BLaER1 (cell line): ENCODE results near the gene OTULINL.

Experiments used
- H3K27ac ChIP-seq: shearing (Covaris generic); formaldehyde crosslinking; 2 replicates; pipeline ENCODE4 v1.8.1; 2022
- H3K27me3 ChIP-seq: shearing (Covaris generic); formaldehyde crosslinking; 2 replicates; pipeline ENCODE4 v1.8.1; 2022
- H3K36me3 ChIP-seq: shearing (Covaris generic); formaldehyde crosslinking; 2 replicates; pipeline ENCODE4 v1.8.1; 2022
- H3K4me1 ChIP-seq: shearing (Covaris generic); formaldehyde crosslinking; 2 replicates; pipeline ENCODE4 v1.8.1; 2022
- H3K4me2 ChIP-seq: shearing (Covaris generic); formaldehyde crosslinking; 2 replicates; pipeline ENCODE4 v1.8.1; 2022
- H3K4me3 ChIP-seq: shearing (Covaris generic); formaldehyde crosslinking; 2 replicates; pipeline ENCODE4 v1.8.1; 2022
- H3K9ac ChIP-seq: shearing (Covaris generic); formaldehyde crosslinking; 2 replicates; pipeline ENCODE4 v1.8.1; 2022
- H3K9me3 ChIP-seq: shearing (Covaris generic); formaldehyde crosslinking; 2 replicates; pipeline ENCODE4 v1.8.1; 2022
- H4K20me1 ChIP-seq: shearing (Covaris generic); formaldehyde crosslinking; 2 replicates; pipeline ENCODE4 v1.8.1; 2022
- Cebpa-rat ChIP-seq: shearing (Covaris generic); IDR thresholded peaks from 2 replicates; pipeline ENCODE4 v1.8.1; 2022

OTULINL gene

GRCh38 chr5:14595891-14596290 is 14.3 kb downstream of the OTULINL start:
- TF ChIP-seq Cebpa-rat = no peak
- Histone ChIP-seq H3K9me3 (no peaks in the 10 kb centered on the region), H3K4me2 (peak overlapping the region; percentile 66), H3K9ac (no peak overlapping the region), H3K4me1 (peaks cover 41% of the 10 kb centered on the region), H3K27ac (no peak overlapping the region), H3K27me3 (no peaks in the 10 kb centered on the region), H3K36me3 (no peaks in the 10 kb centered on the region), H4K20me1 (peaks cover 8% of the 10 kb centered on the region; the same call in 1 of the 2 replicates), H3K4me3 (no peak overlapping the region)

- no peaks in the 10 kb centered on the region for H3K27me3 ChIP-seq
- no peak overlapping the region for H3K4me3 ChIP-seq
- no peak overlapping the region for H3K9ac ChIP-seq
- no peaks in the 10 kb centered on the region for H3K9me3 ChIP-seq
- no peak for TF ChIP-seq Cebpa-rat
- H4K20me1 ChIP-seq = no peaks in the 10 kb centered on the region
- H3K4me1 ChIP-seq = peaks cover 39% of the 10 kb centered on the region
- no peaks in the 10 kb centered on the region for H3K36me3 ChIP-seq
- H3K27ac ChIP-seq = no peak overlapping the region
- no peak overlapping the region for H3K4me2 ChIP-seq
These were observed 15.5 kb downstream of the OTULINL start for GRCh38 chr5:14597080-14597479.

- H4K20me1 ChIP-seq = no peaks in the 10 kb centered on the region
- TF ChIP-seq Cebpa-rat = no peak
- no peaks in the 10 kb centered on the region for H3K36me3 ChIP-seq
- no peaks in the 10 kb centered on the region for H3K9me3 ChIP-seq
- no peaks in the 10 kb centered on the region for H3K27me3 ChIP-seq
- peaks cover 41% of the 10 kb centered on the region for H3K4me1 ChIP-seq
- no peak overlapping the region for H3K9ac ChIP-seq
- no peak overlapping the region for H3K27ac ChIP-seq
- no peak overlapping the region for H3K4me2 ChIP-seq
- no peak overlapping the region for H3K4me3 ChIP-seq
These were observed 16.6 kb downstream of the OTULINL start for GRCh38 chr5:14598225-14598624.

GRCh38 chr5:14599476-14600127 is 18.0 kb downstream of the OTULINL start:
- no peaks in the 10 kb centered on the region for H3K36me3 ChIP-seq

GRCh38 chr5:14600846-14601245 is 19.3 kb downstream of the OTULINL start:
- no peaks in the 10 kb centered on the region for H3K36me3 ChIP-seq
- peaks cover 17% of the 10 kb centered on the region for H3K4me1 ChIP-seq
- no peaks in the 10 kb centered on the region for H4K20me1 ChIP-seq
- TF ChIP-seq Cebpa-rat = no peak
- no peak overlapping the region for H3K27ac ChIP-seq
- H3K9me3 ChIP-seq = peaks cover 9% of the 10 kb centered on the region
- H3K27me3 ChIP-seq = no peaks in the 10 kb centered on the region
- H3K4me2 ChIP-seq = no peak overlapping the region
- no peak overlapping the region for H3K4me3 ChIP-seq
- H3K9ac ChIP-seq = no peak overlapping the region

More at GRCh38 chr5:14599476-14600127, 18.0 kb downstream of the OTULINL start:
- no peak overlapping the region for H3K27ac ChIP-seq
- H3K4me3 ChIP-seq = no peak overlapping the region
- peaks cover under 1% of the 10 kb centered on the region; the same call in 1 of the 2 replicates for H3K9me3 ChIP-seq
- no peak overlapping the region for H3K4me2 ChIP-seq
- peaks cover 30% of the 10 kb centered on the region for H3K4me1 ChIP-seq
- no peaks in the 10 kb centered on the region for H4K20me1 ChIP-seq
- no peaks in the 10 kb centered on the region for H3K27me3 ChIP-seq
- no peak for TF ChIP-seq Cebpa-rat
- H3K9ac ChIP-seq = no peak overlapping the region

GRCh38 chr5:14603141-14603540 is 21.5 kb downstream of the OTULINL start:
- peaks cover 13% of the 10 kb centered on the region for H3K4me1 ChIP-seq
- H3K4me3 ChIP-seq = no peak overlapping the region
- TF ChIP-seq Cebpa-rat = no peak

GRCh38 chr5:14607104-14607503 is 25.5 kb downstream of the OTULINL start:
- no peak overlapping the region for H3K4me2 ChIP-seq
- H3K4me1 ChIP-seq = peaks cover 9% of the 10 kb centered on the region
- peaks cover 9% of the 10 kb centered on the region for H3K9me3 ChIP-seq
- H3K9ac ChIP-seq = no peak overlapping the region
- no peak overlapping the region for H3K27ac ChIP-seq
- no peak for TF ChIP-seq Cebpa-rat
- no peaks in the 10 kb centered on the region for H4K20me1 ChIP-seq
- H3K4me3 ChIP-seq = no peak overlapping the region
- no peaks in the 10 kb centered on the region for H3K36me3 ChIP-seq
- H3K27me3 ChIP-seq = no peaks in the 10 kb centered on the region

More at GRCh38 chr5:14603141-14603540, 21.5 kb downstream of the OTULINL start:
- H3K27me3 ChIP-seq = no peaks in the 10 kb centered on the region
- H3K9ac ChIP-seq = no peak overlapping the region
- H4K20me1 ChIP-seq = no peaks in the 10 kb centered on the region
- no peak overlapping the region for H3K27ac ChIP-seq
- H3K4me2 ChIP-seq = 0 out of 2 replicates have a peak overlapping the region, but pooled peaks have one; percentile 2
- peaks cover 9% of the 10 kb centered on the region for H3K9me3 ChIP-seq
- no peaks in the 10 kb centered on the region for H3K36me3 ChIP-seq

- H3K27me3 ChIP-seq = no peaks in the 10 kb centered on the region
- H4K20me1 ChIP-seq = no peaks in the 10 kb centered on the region
- no peaks in the 10 kb centered on the region for H3K36me3 ChIP-seq
- no peak overlapping the region for H3K9ac ChIP-seq
- no peak overlapping the region for H3K27ac ChIP-seq
- peaks cover 7% of the 10 kb centered on the region for H3K4me1 ChIP-seq
- H3K4me3 ChIP-seq = no peak overlapping the region
- TF ChIP-seq Cebpa-rat = no peak
- no peak overlapping the region for H3K4me2 ChIP-seq
- H3K9me3 ChIP-seq = peaks cover 9% of the 10 kb centered on the region
These were observed 26.6 kb downstream of the OTULINL start for GRCh38 chr5:14608169-14608568.

- H3K27ac ChIP-seq = no peak overlapping the region
- H4K20me1 ChIP-seq = no peaks in the 10 kb centered on the region
- no peak overlapping the region for H3K4me3 ChIP-seq
- H3K9me3 ChIP-seq = no peaks in the 10 kb centered on the region
- no peak overlapping the region for H3K9ac ChIP-seq
- no peaks in the 10 kb centered on the region for H3K27me3 ChIP-seq
- 0 out of 2 replicates have a peak, but pooled peaks cover 4% of the 10 kb centered on the region for H3K4me1 ChIP-seq
- H3K36me3 ChIP-seq = no peaks in the 10 kb centered on the region
- H3K4me2 ChIP-seq = no peak overlapping the region
- no peak for TF ChIP-seq Cebpa-rat
These were observed 30.1 kb downstream of the OTULINL start for GRCh38 chr5:14611737-14612136.

- H3K9me3 ChIP-seq = no peaks in the 10 kb centered on the region
- H3K9ac ChIP-seq = no peak overlapping the region
- no peak overlapping the region for H3K27ac ChIP-seq
- H3K4me1 ChIP-seq = 0 out of 2 replicates have a peak, but pooled peaks cover 4% of the 10 kb centered on the region
- no peaks in the 10 kb centered on the region for H4K20me1 ChIP-seq
- no peak overlapping the region for H3K4me3 ChIP-seq
- no peak for TF ChIP-seq Cebpa-rat
- H3K4me2 ChIP-seq = no peak overlapping the region
- no peaks in the 10 kb centered on the region for H3K36me3 ChIP-seq
- no peaks in the 10 kb centered on the region for H3K27me3 ChIP-seq
These were observed 32.9 kb downstream of the OTULINL start for GRCh38 chr5:14614490-14614889.
